ENCODE data around the gene B4GALT3.

GRCh38 chr1:161195171-161195570, 17.9 kb upstream of the B4GALT3 start:
- no peak for TF ChIP-seq POLR2A (IDR thresholded peaks at IDR 0.05)
- TF ChIP-seq POLR2AphosphoS5 (IDR thresholded peaks at IDR 0.05): peak in 1 of 3 donors; percentile 15
- TF ChIP-seq CTCF (IDR thresholded peaks at IDR 0.05): no peak
